ENCODE measurements around the gene RAB11A.

DNA sequence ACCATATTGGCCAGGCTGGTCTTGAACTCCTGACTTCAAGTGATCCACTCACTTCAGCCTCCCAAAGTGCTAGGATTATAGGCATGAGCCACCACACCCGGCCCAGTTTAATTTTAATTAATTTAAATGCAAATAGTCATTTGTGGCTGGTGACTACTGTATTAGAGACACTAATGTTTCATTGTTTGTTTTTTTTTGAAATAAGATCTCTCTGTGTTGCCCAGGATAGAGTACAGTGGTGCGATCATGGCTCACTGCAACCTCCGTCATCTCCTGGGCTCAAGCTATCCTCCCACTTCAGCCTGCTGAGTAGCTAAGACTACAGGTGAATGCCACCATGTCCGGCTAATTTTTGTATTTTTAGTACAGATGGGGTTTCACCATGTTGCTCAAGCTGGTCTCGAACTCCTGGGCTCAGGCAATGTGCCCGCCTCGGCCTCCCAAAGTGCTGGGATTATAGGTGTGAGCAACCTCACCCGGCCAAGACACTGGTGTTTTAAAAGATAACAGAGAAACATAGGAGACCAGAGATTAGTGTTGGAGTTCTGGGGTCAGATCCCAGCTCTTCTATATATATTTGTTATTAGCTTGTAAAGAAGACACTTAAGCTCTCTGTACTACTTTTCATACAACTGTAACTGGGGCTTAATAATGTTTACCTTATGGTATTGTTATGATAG lies 34.5 kb upstream of the RAB11A start:
- TF ChIP-seq, protein P1, sequence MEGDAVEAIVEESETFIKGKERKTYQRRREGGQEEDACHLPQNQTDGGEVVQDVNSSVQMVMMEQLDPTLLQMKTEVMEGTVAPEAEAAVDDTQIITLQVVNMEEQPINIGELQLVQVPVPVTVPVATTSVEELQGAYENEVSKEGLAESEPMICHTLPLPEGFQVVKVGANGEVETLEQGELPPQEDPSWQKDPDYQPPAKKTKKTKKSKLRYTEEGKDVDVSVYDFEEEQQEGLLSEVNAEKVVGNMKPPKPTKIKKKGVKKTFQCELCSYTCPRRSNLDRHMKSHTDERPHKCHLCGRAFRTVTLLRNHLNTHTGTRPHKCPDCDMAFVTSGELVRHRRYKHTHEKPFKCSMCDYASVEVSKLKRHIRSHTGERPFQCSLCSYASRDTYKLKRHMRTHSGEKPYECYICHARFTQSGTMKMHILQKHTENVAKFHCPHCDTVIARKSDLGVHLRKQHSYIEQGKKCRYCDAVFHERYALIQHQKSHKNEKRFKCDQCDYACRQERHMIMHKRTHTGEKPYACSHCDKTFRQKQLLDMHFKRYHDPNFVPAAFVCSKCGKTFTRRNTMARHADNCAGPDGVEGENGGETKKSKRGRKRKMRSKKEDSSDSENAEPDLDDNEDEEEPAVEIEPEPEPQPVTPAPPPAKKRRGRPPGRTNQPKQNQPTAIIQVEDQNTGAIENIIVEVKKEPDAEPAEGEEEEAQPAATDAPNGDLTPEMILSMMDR (conservative IDR thresholded peaks at IDR 0.05 in 1 of 2, IDR thresholded peaks at IDR 0.05 in 1 of 2; ENCODE audit: low read depth in 1 of 2, low read length in 2 of 2), result no peak
- TF ChIP-seq EZH2 (IDR thresholded peaks at IDR 0.05; ENCODE audit: low read length, missing control alignments), result no peak

Data from fibroblast of lung (primary cell).